Muscle layer of duodenum (tissue), 2 donors: Measurements from ENCODE around the gene RHBDD1.

Source experiments
- H3K27ac ChIP-seq: one replicate; pipeline ENCODE4 v1.7.0; 2013; ENCODE audit warnings: mild to moderate bottlenecking, low read length
- H3K27me3 ChIP-seq: one replicate; pipeline ENCODE4 v1.7.0; 2013; ENCODE audit warnings: low read depth, mild to moderate bottlenecking, control low read depth, low read length
- H3K36me3 ChIP-seq, 2 donors: one replicate each; pipeline ENCODE4 v1.7.0; 2013; ENCODE audit warnings: low read length in 2 of 2, control low read depth in 1 of 2, mild to moderate bottlenecking in 1 of 2; ENCODE audit not compliant: insufficient read depth in 2 of 2, control insufficient read depth in 1 of 2
- H3K4me1 ChIP-seq, 2 donors: one replicate each; pipeline ENCODE4 v1.7.0; 2013; ENCODE audit warnings: low read length in 2 of 2, mild to moderate bottlenecking in 2 of 2, control low read depth in 1 of 2, moderate library complexity in 1 of 2; ENCODE audit not compliant: insufficient read depth in 2 of 2, control insufficient read depth in 1 of 2
- H3K4me3 ChIP-seq, 2 donors: one replicate each; pipeline ENCODE4 v1.7.0; 2013; ENCODE audit warnings: low read length in 2 of 2, low read depth in 1 of 2, mild to moderate bottlenecking in 1 of 2
- H3K9me3 ChIP-seq, 2 donors: one replicate each; pipeline ENCODE4 v1.7.0; 2013; ENCODE audit warnings: low read length in 2 of 2, control low read depth in 1 of 2, mild to moderate bottlenecking in 1 of 2; ENCODE audit not compliant: control insufficient read depth in 1 of 2
- donor health status: healthy.

The RHBDD1 gene

GRCh38 chr2:227020416-227020815, 184.6 kb downstream of the RHBDD1 start:
- Histone ChIP-seq H3K4me1 (no peaks in the 10 kb centered on the region), H3K9me3 (no peaks in the 10 kb centered on the region), H3K4me3 (no peak overlapping the region), H3K36me3 (no peaks in the 10 kb centered on the region), H3K27ac (no peak overlapping the region), H3K27me3 (no peaks in the 10 kb centered on the region)

- Histone ChIP-seq H3K4me3 (no peak overlapping the region), H3K36me3 (no peaks in the 10 kb centered on the region), H3K4me1 (no peaks in the 10 kb centered on the region), H3K27me3 (no peaks in the 10 kb centered on the region), H3K9me3 (no peaks in the 10 kb centered on the region), H3K27ac (no peak overlapping the region)
These were observed 186.8 kb downstream of the RHBDD1 start for GRCh38 chr2:227022608-227023007.

GRCh38 chr2:227025510-227025909, 189.7 kb downstream of the RHBDD1 start:
- H3K27ac ChIP-seq: no peak overlapping the region
- H3K27me3 ChIP-seq: no peaks in the 10 kb centered on the region
- H3K9me3 ChIP-seq: no peaks in the 10 kb centered on the region
- no peaks in the 10 kb centered on the region for H3K36me3 ChIP-seq
- H3K4me1 ChIP-seq: no peaks in the 10 kb centered on the region
- no peak overlapping the region for H3K4me3 ChIP-seq

GRCh38 chr2:227029426-227030105, 193.7 kb downstream of the RHBDD1 start:
- H3K4me3 ChIP-seq: no peak overlapping the region
- no peaks in the 10 kb centered on the region for H3K27me3 ChIP-seq
- H3K36me3 ChIP-seq: no peaks in the 10 kb centered on the region
- H3K27ac ChIP-seq: no peak overlapping the region
- H3K9me3 ChIP-seq: no peaks in the 10 kb centered on the region
- H3K4me1 ChIP-seq: peaks cover 0 to 12% of the 10 kb centered on the region in 2 donors

GRCh38 chr2:227030789-227031188, 194.9 kb downstream of the RHBDD1 start:
- no peaks in the 10 kb centered on the region for H3K9me3 ChIP-seq
- no peak overlapping the region for H3K4me3 ChIP-seq
- H3K27ac ChIP-seq: no peak overlapping the region
- no peaks in the 10 kb centered on the region for H3K36me3 ChIP-seq
- no peaks in the 10 kb centered on the region for H3K27me3 ChIP-seq
- peaks cover 0 to 16% of the 10 kb centered on the region in 2 donors for H3K4me1 ChIP-seq

- no peaks in the 10 kb centered on the region for H3K27me3 ChIP-seq
- H3K4me3 ChIP-seq: no peak overlapping the region
- no peak overlapping the region for H3K27ac ChIP-seq
- H3K4me1 ChIP-seq: peaks cover 0 to 21% of the 10 kb centered on the region in 2 donors
- no peaks in the 10 kb centered on the region for H3K36me3 ChIP-seq
- H3K9me3 ChIP-seq: no peaks in the 10 kb centered on the region
These were observed 195.5 kb downstream of the RHBDD1 start for GRCh38 chr2:227031379-227031778.

- no peak overlapping the region for H3K27ac ChIP-seq
- no peaks in the 10 kb centered on the region for H3K9me3 ChIP-seq
- H3K4me1 ChIP-seq: peaks cover 0 to 21% of the 10 kb centered on the region in 2 donors
- H3K27me3 ChIP-seq: no peaks in the 10 kb centered on the region
- H3K4me3 ChIP-seq: no peak overlapping the region
- no peaks in the 10 kb centered on the region for H3K36me3 ChIP-seq
These were observed 197.8 kb downstream of the RHBDD1 start for GRCh38 chr2:227033471-227034148.

- no peaks in the 10 kb centered on the region for H3K36me3 ChIP-seq
- no peak overlapping the region for H3K4me3 ChIP-seq
- peaks cover 0 to 21% of the 10 kb centered on the region in 2 donors for H3K4me1 ChIP-seq
- H3K9me3 ChIP-seq: no peaks in the 10 kb centered on the region
- H3K27ac ChIP-seq: no peak overlapping the region
- no peaks in the 10 kb centered on the region for H3K27me3 ChIP-seq
These were observed 200.0 kb downstream of the RHBDD1 start for GRCh38 chr2:227035711-227036367.

GRCh38 chr2:227036527-227036926, 200.7 kb downstream of the RHBDD1 start:
- Histone ChIP-seq H3K27me3 (no peaks in the 10 kb centered on the region), H3K4me3 (no peak overlapping the region), H3K9me3 (no peaks in the 10 kb centered on the region), H3K36me3 (no peaks in the 10 kb centered on the region), H3K4me1 (peaks cover 0 to 21% of the 10 kb centered on the region in 2 donors), H3K27ac (no peak overlapping the region)

GRCh38 chr2:227038550-227039189, 202.8 kb downstream of the RHBDD1 start:
- Histone ChIP-seq H3K4me3 (no peak overlapping the region), H3K27me3 (no peaks in the 10 kb centered on the region), H3K27ac (no peak overlapping the region), H3K9me3 (no peaks in the 10 kb centered on the region), H3K4me1 (peaks cover 0 to 14% of the 10 kb centered on the region in 2 donors), H3K36me3 (no peaks in the 10 kb centered on the region)

- Histone ChIP-seq H3K9me3 (no peaks in the 10 kb centered on the region), H3K36me3 (no peaks in the 10 kb centered on the region), H3K4me1 (no peaks in the 10 kb centered on the region), H3K27me3 (no peaks in the 10 kb centered on the region), H3K27ac (no peak overlapping the region), H3K4me3 (no peak overlapping the region)
These were observed 208.1 kb downstream of the RHBDD1 start for GRCh38 chr2:227043981-227044380.
